ENCODE measurements around the gene CUX1. TPM values are rescaled to one million over a fixed set of nuclear protein-coding genes. Genes with fewer than 3 reads are reported as not detected.

CUX1 gene
- total RNA-seq, 4 donors from 2014 or later: 58.2 to 295 (median 76.9) TPM

- H3K27me3 ChIP-seq: no peaks in the 10 kb centered on the region
- H3K9me3 ChIP-seq: no peaks in the 10 kb centered on the region
- H3K4me3 ChIP-seq: no peak overlapping the region
- H3K27ac ChIP-seq: no peak overlapping the region
- no peaks in the 10 kb centered on the region for H3K4me1 ChIP-seq
- TF ChIP-seq POLR2A (IDR thresholded peaks at IDR 0.05): no peak
- TF ChIP-seq CTCF (IDR thresholded peaks at IDR 0.05): no peak
- intact Hi-C loops (cut with DNase I; ENCODE audit: low total_unique reads): no loop called here
- H3K36me3 ChIP-seq: no peaks in the 10 kb centered on the region
- DNase-seq: no peak
These were observed 282.0 kb downstream of the CUX1 start for GRCh38 chr7:102099474-102099873.

GRCh38 chr7:102101111-102101551 lies 283.7 kb downstream of the CUX1 start:
- intact Hi-C loops (cut with DNase I; ENCODE audit: low total_unique reads): no loop called here
- no peaks in the 10 kb centered on the region for H3K36me3 ChIP-seq
- H3K27me3 ChIP-seq: no peaks in the 10 kb centered on the region
- no peak overlapping the region for H3K27ac ChIP-seq
- no peak for TF ChIP-seq POLR2A (IDR thresholded peaks at IDR 0.05)
- no peak for TF ChIP-seq CTCF (IDR thresholded peaks at IDR 0.05)
- no peaks in the 10 kb centered on the region for H3K9me3 ChIP-seq
- H3K4me1 ChIP-seq: no peaks in the 10 kb centered on the region
- H3K4me3 ChIP-seq: no peak overlapping the region
- DNase-seq: no peak

- Histone ChIP-seq H3K36me3 (no peaks in the 10 kb centered on the region), H3K9me3 (no peaks in the 10 kb centered on the region), H3K4me3 (no peak overlapping the region), H3K27ac (no peak overlapping the region), H3K27me3 (no peaks in the 10 kb centered on the region), H3K4me1 (no peaks in the 10 kb centered on the region)
- TF ChIP-seq CTCF (IDR thresholded peaks at IDR 0.05): no peak
- intact Hi-C loops (cut with DNase I; ENCODE audit: low total_unique reads): no loop called here
- DNase-seq: no peak
These were observed 284.5 kb downstream of the CUX1 start for GRCh38 chr7:102101926-102102325.

- DNase-seq: no peak
- intact Hi-C loops (cut with DNase I; ENCODE audit: low total_unique reads): no loop called here
These were observed 285.6 kb downstream of the CUX1 start for GRCh38 chr7:102103027-102103372.

GRCh38 chr7:102104245-102104644 lies 286.8 kb downstream of the CUX1 start:
- no peaks in the 10 kb centered on the region for H3K36me3 ChIP-seq
- no peaks in the 10 kb centered on the region for H3K27me3 ChIP-seq
- H3K4me3 ChIP-seq: no peak overlapping the region
- intact Hi-C loops (cut with DNase I; ENCODE audit: low total_unique reads): no loop called here
- no peak for TF ChIP-seq POLR2A (IDR thresholded peaks at IDR 0.05)
- no peak for TF ChIP-seq CTCF (IDR thresholded peaks at IDR 0.05)
- no peak for DNase-seq
- no peaks in the 10 kb centered on the region for H3K9me3 ChIP-seq
- H3K4me1 ChIP-seq: no peaks in the 10 kb centered on the region
- H3K27ac ChIP-seq: no peak overlapping the region

More at GRCh38 chr7:102103027-102103372, 285.6 kb downstream of the CUX1 start:
- Histone ChIP-seq H3K27ac (no peak overlapping the region), H3K36me3 (no peaks in the 10 kb centered on the region), H3K27me3 (no peaks in the 10 kb centered on the region), H3K4me1 (no peaks in the 10 kb centered on the region), H3K4me3 (no peak overlapping the region), H3K9me3 (no peaks in the 10 kb centered on the region)
- TF ChIP-seq CTCF (IDR thresholded peaks at IDR 0.05) (no peak), POLR2A (IDR thresholded peaks at IDR 0.05) (no peak)

Data from uterus (tissue), 4 donors.